GM23338 (cell line): ENCODE data around the gene S100A11. TPM values are rescaled to one million over a fixed set of nuclear protein-coding genes. Genes with fewer than 3 reads are reported as not detected.
"Not testable (repeated sequence)": the region's sequence is repeated elsewhere in the genome, so short reads cannot be mapped to it uniquely, and the experiment has no call there.

Source experiments
- ATAC-seq: fragments of 200-7000 bp; cut with Tn5 transposase; 3 replicates; pipeline ENCODE4 v1.9.1; 2020
- DNase-seq: peaks from one replicate; pipeline ENCODE4 v3.0.0-alpha.2; 2015; ENCODE audit warnings: low spot score
- H2AFZ ChIP-seq: fragments of 200-600 bp; sonication (generic); 2 replicates; pipeline ENCODE4 v1.8.0; 2016; ENCODE audit warnings: antibody characterized with exemption, mild to moderate bottlenecking, moderate library complexity
- H3F3A ChIP-seq: fragments of 200-600 bp; sonication (generic); replicated peaks from 2 replicates; pipeline ENCODE4 v1.8.0; 2017; ENCODE audit warnings: antibody characterized with exemption, mixed run types, low read depth
- H3K27ac ChIP-seq: fragments of 200-600 bp; sonication (generic); 2 replicates; pipeline ENCODE4 v1.6.1; 2016; ENCODE audit warnings: low read depth
- H3K27me3 ChIP-seq: fragments of 200-600 bp; sonication (generic); 2 replicates; pipeline ENCODE4 v1.8.0; 2016; ENCODE audit warnings: mild to moderate bottlenecking, mixed run types, moderate library complexity; ENCODE audit not compliant: insufficient read depth
- H3K36me3 ChIP-seq: fragments of 200-600 bp; sonication (generic); 2 replicates; pipeline ENCODE4 v1.8.0; 2016; ENCODE audit warnings: mild to moderate bottlenecking; ENCODE audit not compliant: insufficient read depth
- H3K4me1 ChIP-seq: fragments of 200-600 bp; sonication (generic); 2 replicates; pipeline ENCODE4 v1.8.0; 2016; ENCODE audit warnings: mild to moderate bottlenecking, moderate library complexity; ENCODE audit not compliant: insufficient read depth
- H3K4me2 ChIP-seq: fragments of 200-600 bp; sonication (generic); 2 replicates; pipeline ENCODE4 v1.7.1; 2017; ENCODE audit warnings: mixed run types
- H3K4me3 ChIP-seq: fragments of 200-600 bp; sonication (generic); 2 replicates; pipeline ENCODE4 v1.6.1; 2016; ENCODE audit warnings: mixed run types
- H3K79me2 ChIP-seq: fragments of 200-600 bp; sonication (generic); replicated peaks from 2 replicates; pipeline ENCODE4 v1.8.0; 2017; ENCODE audit warnings: mild to moderate bottlenecking; ENCODE audit not compliant: insufficient read depth
- H3K9me2 ChIP-seq: fragments of 200-600 bp; sonication (generic); 2 replicates; pipeline ENCODE4 v1.8.0; 2017; ENCODE audit not compliant: insufficient read depth
- H4K20me1 ChIP-seq: fragments of 200-600 bp; sonication (generic); replicated peaks from 2 replicates; pipeline ENCODE4 v1.8.0; 2017; ENCODE audit warnings: mild to moderate bottlenecking; ENCODE audit not compliant: insufficient read depth
- H3K27ac Mint-ChIP-seq: 2 replicates; pipeline ENCODE4 v1.8.0; 2020; ENCODE audit warnings: inconsistent platforms, mild to moderate bottlenecking, moderate library complexity, mixed read lengths
- H3K27me3 Mint-ChIP-seq: 3 replicates; pipeline ENCODE4 v1.8.0; 2022; ENCODE audit warnings: low read depth, mild to moderate bottlenecking, moderate library complexity, mixed read lengths, inconsistent platforms; ENCODE audit not compliant: insufficient read depth, poor library complexity
- H3K36me3 Mint-ChIP-seq: 3 replicates; pipeline ENCODE4 v1.8.0; 2021; ENCODE audit warnings: low read depth, mild to moderate bottlenecking, inconsistent platforms, moderate library complexity, mixed read lengths
- H3K4me1 Mint-ChIP-seq: 3 replicates; pipeline ENCODE4 v1.8.0; 2020; ENCODE audit warnings: mild to moderate bottlenecking, inconsistent platforms, mixed read lengths
- H3K4me3 Mint-ChIP-seq: 3 replicates; pipeline ENCODE4 v1.8.0; 2021; ENCODE audit warnings: moderate library complexity, mild to moderate bottlenecking, inconsistent platforms, mixed read lengths
- H3K9me3 Mint-ChIP-seq: 3 replicates; pipeline ENCODE4 v1.8.0; 2020; ENCODE audit warnings: moderate library complexity, mild to moderate bottlenecking, inconsistent platforms, mixed read lengths
- CTCF ChIP-seq, 2 experiments: fragments of 200-600 bp in 1 of 2; sonication (generic) in 1 of 2; conservative IDR thresholded peaks; 2 replicates each; pipeline versions ENCODE4 v1.5.1 to v1.6.1; 2016 to 2017; ENCODE audit warnings: antibody characterized with exemption in 2 of 2, low read depth in 2 of 2, mild to moderate bottlenecking in 2 of 2, moderate library complexity in 1 of 2
- EZH2 ChIP-seq: fragments of 200-600 bp; sonication (generic); IDR thresholded peaks from one replicate; pipeline ENCODE4 v1.8.0; 2017; ENCODE audit warnings: antibody characterized with exemption, mild to moderate bottlenecking, low read depth; ENCODE audit not compliant: unreplicated experiment
- JUNB ChIP-seq: IDR thresholded peaks from one replicate; pipeline ENCODE4 v1.6.1; 2016; ENCODE audit warnings: antibody characterized with exemption; ENCODE audit not compliant: unreplicated experiment
- STAT1 ChIP-seq: IDR thresholded peaks from one replicate; pipeline ENCODE4 v1.6.1; 2016; ENCODE audit warnings: antibody characterized with exemption; ENCODE audit not compliant: unreplicated experiment
- ZNF114 ChIP-seq: fragments of 250-450 bp; sonication (Bioruptor Pico); IDR thresholded peaks from 2 replicates; pipeline ENCODE4 v1.5.0; 2020; ENCODE audit warnings: mild to moderate bottlenecking, moderate library complexity
- ZNF331 ChIP-seq: fragments of 250-450 bp; sonication (Bioruptor Pico); IDR thresholded peaks from 2 replicates; pipeline ENCODE4 v1.5.0; 2020; ENCODE audit warnings: low read depth, mild to moderate bottlenecking, moderate library complexity
- polyA plus RNA-seq: library from polyadenylated mRNA; unstranded; fragments of >200 nt; fragmentation: Nextera tagmentation; extraction: Ambion mirVana; gene quantifications from 2 replicates; pipeline ENCODE4 v1.2.1, GENCODE V29; 2016
- total RNA-seq: library from RNA; depleted of rRNA; stranded (reverse); fragments of >200 nt; shearing (Covaris generic); gene quantifications from 2 replicates; pipeline ENCODE4 v1.2.3, GENCODE V29; 2014
- TF ChIP-seq, protein P1 (sequence below): IDR thresholded peaks from one replicate; pipeline ENCODE4 v1.6.1; 2018; ENCODE audit warnings: antibody characterized with exemption; ENCODE audit not compliant: unreplicated experiment

Gene S100A11
- total and polyA plus RNA-seq, 2 experiments from 2014 or later = 73.1 to 596 TPM

DNA sequence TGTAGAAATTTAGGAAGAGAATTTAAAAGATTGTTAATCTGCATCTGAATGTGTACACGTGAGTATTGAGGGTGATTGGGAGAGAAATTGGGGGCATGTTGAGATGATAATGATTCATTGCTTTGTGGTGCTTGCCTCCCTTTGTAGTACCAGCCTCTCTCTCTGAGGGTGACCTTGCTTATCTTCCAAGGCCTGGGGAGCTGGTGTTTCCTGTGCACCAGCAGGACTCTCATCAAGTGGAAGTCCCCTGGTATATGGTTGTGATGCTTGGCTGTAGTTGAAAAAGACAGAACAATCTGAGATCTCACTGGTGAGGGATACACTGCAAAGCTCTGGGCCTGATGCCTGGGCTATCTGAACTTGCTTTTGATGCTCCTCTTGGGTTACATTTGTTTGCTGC, 48.0 kb upstream of the S100A11 start (continued):
- TF ChIP-seq ZNF114 (no peak), JUNB (no peak), ZNF331 (no peak)
- TF ChIP-seq, protein P1, sequence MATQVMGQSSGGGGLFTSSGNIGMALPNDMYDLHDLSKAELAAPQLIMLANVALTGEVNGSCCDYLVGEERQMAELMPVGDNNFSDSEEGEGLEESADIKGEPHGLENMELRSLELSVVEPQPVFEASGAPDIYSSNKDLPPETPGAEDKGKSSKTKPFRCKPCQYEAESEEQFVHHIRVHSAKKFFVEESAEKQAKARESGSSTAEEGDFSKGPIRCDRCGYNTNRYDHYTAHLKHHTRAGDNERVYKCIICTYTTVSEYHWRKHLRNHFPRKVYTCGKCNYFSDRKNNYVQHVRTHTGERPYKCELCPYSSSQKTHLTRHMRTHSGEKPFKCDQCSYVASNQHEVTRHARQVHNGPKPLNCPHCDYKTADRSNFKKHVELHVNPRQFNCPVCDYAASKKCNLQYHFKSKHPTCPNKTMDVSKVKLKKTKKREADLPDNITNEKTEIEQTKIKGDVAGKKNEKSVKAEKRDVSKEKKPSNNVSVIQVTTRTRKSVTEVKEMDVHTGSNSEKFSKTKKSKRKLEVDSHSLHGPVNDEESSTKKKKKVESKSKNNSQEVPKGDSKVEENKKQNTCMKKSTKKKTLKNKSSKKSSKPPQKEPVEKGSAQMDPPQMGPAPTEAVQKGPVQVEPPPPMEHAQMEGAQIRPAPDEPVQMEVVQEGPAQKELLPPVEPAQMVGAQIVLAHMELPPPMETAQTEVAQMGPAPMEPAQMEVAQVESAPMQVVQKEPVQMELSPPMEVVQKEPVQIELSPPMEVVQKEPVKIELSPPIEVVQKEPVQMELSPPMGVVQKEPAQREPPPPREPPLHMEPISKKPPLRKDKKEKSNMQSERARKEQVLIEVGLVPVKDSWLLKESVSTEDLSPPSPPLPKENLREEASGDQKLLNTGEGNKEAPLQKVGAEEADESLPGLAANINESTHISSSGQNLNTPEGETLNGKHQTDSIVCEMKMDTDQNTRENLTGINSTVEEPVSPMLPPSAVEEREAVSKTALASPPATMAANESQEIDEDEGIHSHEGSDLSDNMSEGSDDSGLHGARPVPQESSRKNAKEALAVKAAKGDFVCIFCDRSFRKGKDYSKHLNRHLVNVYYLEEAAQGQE = no peak

GRCh38 chr1:152081026-152081425, 44.2 kb upstream of the S100A11 start:
- H3F3A ChIP-seq, ATAC-seq, H3K27ac ChIP-seq, H3K4me3 Mint-ChIP-seq, H4K20me1 ChIP-seq, H3K27ac Mint-ChIP-seq, DNase-seq, H3K36me3 Mint-ChIP-seq, H2AFZ ChIP-seq, H3K9me2 ChIP-seq, H3K79me2 ChIP-seq, H3K27me3 ChIP-seq, H3K4me3 ChIP-seq, H3K4me2 ChIP-seq, H3K36me3 ChIP-seq, H3K27me3 Mint-ChIP-seq, H3K4me1 Mint-ChIP-seq, H3K4me1 ChIP-seq: not testable (repeated sequence)
- H3K9me3 Mint-ChIP-seq = peaks cover 10% of the 10 kb centered on the region; the same call in 2 of the 3 replicates

DNA sequence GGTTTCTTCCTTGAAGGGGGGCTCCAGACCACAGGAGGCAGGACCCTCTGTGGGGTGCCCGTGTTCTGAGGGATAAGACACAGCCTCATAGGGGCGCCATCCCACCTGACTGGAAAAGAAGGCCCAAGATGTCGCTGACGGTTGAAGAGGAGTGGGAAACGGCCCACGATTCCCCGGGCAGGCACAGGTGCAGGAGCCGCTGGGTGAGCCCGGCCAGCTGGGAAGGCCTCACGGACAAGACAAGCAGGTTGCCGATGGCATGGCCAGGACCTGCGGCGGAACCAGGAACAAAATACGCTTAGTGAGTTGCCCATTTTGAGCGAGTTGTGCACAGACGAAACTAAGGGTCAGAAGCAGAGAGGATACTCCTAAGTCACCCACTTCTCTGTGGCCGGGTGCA, 43.7 kb upstream of the S100A11 start:
- peaks cover 10% of the 10 kb centered on the region; the same call in 2 of the 3 replicates for H3K9me3 Mint-ChIP-seq
- H3K27ac ChIP-seq, H3K36me3 Mint-ChIP-seq, ATAC-seq, H3K36me3 ChIP-seq, H3K27me3 Mint-ChIP-seq, H3K27ac Mint-ChIP-seq, DNase-seq, H3K4me2 ChIP-seq, H3K4me3 ChIP-seq, H2AFZ ChIP-seq, H3K27me3 ChIP-seq, H3K4me3 Mint-ChIP-seq, H3K9me2 ChIP-seq, H3F3A ChIP-seq, H3K79me2 ChIP-seq, H3K4me1 Mint-ChIP-seq, H4K20me1 ChIP-seq, H3K4me1 ChIP-seq: not testable (repeated sequence)

- Mint-ChIP-seq H3K4me3 (no peak overlapping the region), H3K36me3 (no peaks in the 10 kb centered on the region), H3K27me3 (no peaks in the 10 kb centered on the region), H3K27ac (no peak overlapping the region), H3K9me3 (peaks cover 10% of the 10 kb centered on the region; the same call in 2 of the 3 replicates), H3K4me1 (no peaks in the 10 kb centered on the region)
- H3K79me2 ChIP-seq = no peaks in the 10 kb centered on the region
- H3K9me2 ChIP-seq = no peaks in the 10 kb centered on the region
- H3K4me2 ChIP-seq = no peak overlapping the region
- no peaks in the 10 kb centered on the region for H4K20me1 ChIP-seq
- H3K36me3 ChIP-seq = no peaks in the 10 kb centered on the region
- H3K27ac ChIP-seq = no peak overlapping the region
- H3F3A ChIP-seq = no peaks in the 10 kb centered on the region
- no peaks in the 10 kb centered on the region for H3K4me1 ChIP-seq
- no peak for DNase-seq
- no peak overlapping the region for H3K4me3 ChIP-seq
- no peak overlapping the region for H2AFZ ChIP-seq
- ATAC-seq = no peak
- H3K27me3 ChIP-seq = no peaks in the 10 kb centered on the region
- no peak for TF ChIP-seq ZNF331
- TF ChIP-seq ZNF114 = no peak
- no peak for TF ChIP-seq CTCF (conservative IDR thresholded peaks at IDR 0.05; ENCODE audit: low read depth in 2 of 2)
- TF ChIP-seq STAT1 = no peak
- TF ChIP-seq EZH2 = no peak
These were observed 42.1 kb upstream of the S100A11 start for GRCh38 chr1:152078831-152079441.
